Dendritic cell treated with granulocyte-macrophage colony-stimulating factor and Interleukin-4, amounts not matched to agents 40 ng/mL and 50 ng/mL, for 4 days (primary cell): ENCODE measurements around the gene SYNC.
A peak's percentile ranks its signal among the peaks of the same experiment; 100 is the strongest.
"Not testable (repeated sequence)": the region's sequence is repeated elsewhere in the genome, so short reads cannot be mapped to it uniquely, and the experiment has no call there.

Source experiments
- H3K27ac Mint-ChIP-seq: one replicate; pipeline ENCODE4 v1.8.0; 2022; ENCODE audit warnings: mild to moderate bottlenecking, mixed read lengths
- H3K27me3 Mint-ChIP-seq: one replicate; pipeline ENCODE4 v1.8.0; 2022; ENCODE audit warnings: mild to moderate bottlenecking, mixed read lengths
- H3K36me3 Mint-ChIP-seq: one replicate; pipeline ENCODE4 v1.8.0; 2022; ENCODE audit warnings: low read depth, mixed read lengths
- H3K4me1 Mint-ChIP-seq: one replicate; pipeline ENCODE4 v1.8.0; 2022; ENCODE audit warnings: low read depth, mixed read lengths
- H3K4me3 Mint-ChIP-seq: one replicate; pipeline ENCODE4 v1.8.0; 2022; ENCODE audit warnings: mild to moderate bottlenecking, moderate library complexity, mixed read lengths
- H3K9me3 Mint-ChIP-seq: one replicate; pipeline ENCODE4 v1.8.0; 2022; ENCODE audit warnings: mixed read lengths
- intact Hi-C: fragments of 100-400 bp; cut with micrococcal nuclease; formaldehyde crosslinking; loops from one replicate; pipeline ENCODE4 v1.15.0; 2022

SYNC gene

DNA sequence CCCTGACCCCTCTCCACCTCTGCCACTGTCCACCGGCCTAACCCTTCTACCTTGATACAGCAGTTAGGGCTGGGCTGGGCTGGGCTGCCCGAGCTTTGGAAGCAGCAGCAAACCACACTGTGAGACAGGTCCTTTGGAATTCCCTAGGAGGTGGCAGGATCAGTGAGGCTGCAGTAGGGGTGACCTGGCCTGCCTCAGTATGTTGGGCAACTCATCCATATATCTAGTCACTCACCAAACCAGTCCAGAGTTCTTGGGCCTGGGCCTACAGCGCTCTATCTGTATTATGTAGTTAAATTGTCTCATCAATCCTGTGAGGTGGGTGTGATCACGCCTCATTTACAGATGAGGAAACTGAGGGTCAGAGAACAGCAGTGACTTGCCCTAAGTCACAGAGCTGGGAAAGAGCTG is 13.3 kb upstream of the SYNC start:
- no peaks in the 10 kb centered on the region for H3K9me3 Mint-ChIP-seq
- intact Hi-C loops: no loop called here
- no peak overlapping the region for H3K27ac Mint-ChIP-seq
- H3K4me1 Mint-ChIP-seq: peaks cover 33% of the 10 kb centered on the region
- H3K27me3 Mint-ChIP-seq: peaks cover 27% of the 10 kb centered on the region
- H3K36me3 Mint-ChIP-seq: no peaks in the 10 kb centered on the region
- H3K4me3 Mint-ChIP-seq: no peak overlapping the region

- Mint-ChIP-seq H3K27ac (no peak overlapping the region), H3K9me3 (no peaks in the 10 kb centered on the region), H3K4me1 (peaks cover 48% of the 10 kb centered on the region), H3K27me3 (peaks cover 22% of the 10 kb centered on the region), H3K4me3 (no peak overlapping the region), H3K36me3 (no peaks in the 10 kb centered on the region)
- intact Hi-C loops: no loop called here
These were observed 11.7 kb upstream of the SYNC start for GRCh38 chr1:32714277-32714676.

GRCh38 chr1:32713081-32713480 is 10.5 kb upstream of the SYNC start:
- intact Hi-C loops: no loop called here
- peaks cover 46% of the 10 kb centered on the region for H3K4me1 Mint-ChIP-seq
- H3K36me3 Mint-ChIP-seq: no peaks in the 10 kb centered on the region
- H3K4me3 Mint-ChIP-seq: no peak overlapping the region
- peaks cover 21% of the 10 kb centered on the region for H3K27me3 Mint-ChIP-seq
- H3K9me3 Mint-ChIP-seq: no peaks in the 10 kb centered on the region
- peak overlapping the region; percentile 16 for H3K27ac Mint-ChIP-seq

DNA sequence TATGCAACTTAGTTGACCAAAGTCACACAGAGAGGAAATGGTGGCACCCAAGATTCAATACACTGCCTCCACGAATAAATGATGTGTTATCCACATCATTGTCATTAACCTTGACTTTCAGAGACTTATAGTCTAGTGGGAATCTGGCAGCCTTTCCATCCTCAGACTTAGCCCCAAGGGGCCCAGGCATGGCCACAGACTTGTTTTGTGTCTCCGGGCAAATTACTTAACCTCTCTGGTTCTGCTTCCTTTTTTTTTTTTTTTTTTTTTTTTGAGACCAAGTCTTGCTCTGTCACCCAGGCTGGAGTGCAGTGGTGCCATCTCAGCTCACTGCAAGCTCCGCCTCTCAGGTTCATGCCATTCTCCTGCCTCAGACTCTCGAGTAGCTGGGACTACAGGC is 8.7 kb upstream of the SYNC start:
- intact Hi-C loops, H3K4me3 Mint-ChIP-seq, H3K9me3 Mint-ChIP-seq, H3K36me3 Mint-ChIP-seq: not testable (repeated sequence)
- Mint-ChIP-seq H3K27me3 (peaks cover 11% of the 10 kb centered on the region), H3K27ac (peak overlapping the region; percentile 72), H3K4me1 (peaks cover 34% of the 10 kb centered on the region)

- peaks cover 14% of the 10 kb centered on the region for H3K27me3 Mint-ChIP-seq
- H3K4me1 Mint-ChIP-seq: peaks cover 39% of the 10 kb centered on the region
- H3K27ac Mint-ChIP-seq: no peak overlapping the region
- no peaks in the 10 kb centered on the region for H3K9me3 Mint-ChIP-seq
- H3K4me3 Mint-ChIP-seq: no peak overlapping the region
- H3K36me3 Mint-ChIP-seq: no peaks in the 10 kb centered on the region
- intact Hi-C loops: no loop called here
These were observed 6.9 kb upstream of the SYNC start for GRCh38 chr1:32709476-32709875.

DNA sequence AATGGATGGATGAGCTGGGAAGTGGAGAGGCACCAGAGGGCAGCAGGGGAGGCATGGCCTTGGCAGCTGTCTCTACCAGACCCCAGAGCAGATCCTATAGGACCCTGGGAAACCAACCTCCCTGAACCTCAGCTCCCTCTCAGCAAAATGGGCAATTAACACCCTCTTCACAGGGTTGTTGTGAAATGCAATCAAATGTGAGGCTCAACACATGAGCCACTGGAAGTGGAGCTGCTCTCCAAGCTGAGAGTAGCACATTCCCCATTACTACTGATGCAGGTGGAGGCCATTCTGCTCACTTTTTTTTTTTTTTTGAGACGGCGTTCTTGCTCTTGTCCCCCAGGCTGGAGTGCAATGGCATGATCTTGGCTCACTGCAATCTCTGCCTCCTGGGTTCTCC is 6.5 kb upstream of the SYNC start:
- no peak overlapping the region for H3K4me3 Mint-ChIP-seq
- H3K36me3 Mint-ChIP-seq: no peaks in the 10 kb centered on the region
- H3K4me1 Mint-ChIP-seq: peaks cover 42% of the 10 kb centered on the region
- no peak overlapping the region for H3K27ac Mint-ChIP-seq
- H3K9me3 Mint-ChIP-seq: no peaks in the 10 kb centered on the region
- peaks cover 18% of the 10 kb centered on the region for H3K27me3 Mint-ChIP-seq
- intact Hi-C loops: no loop called here

GRCh38 chr1:32706491-32706890 is 3.9 kb upstream of the SYNC start:
- intact Hi-C loops: no loop called here
- Mint-ChIP-seq H3K27me3 (peaks cover 26% of the 10 kb centered on the region), H3K36me3 (no peaks in the 10 kb centered on the region), H3K4me3 (no peak overlapping the region), H3K9me3 (no peaks in the 10 kb centered on the region), H3K27ac (peak overlapping the region; percentile 22), H3K4me1 (peaks cover 49% of the 10 kb centered on the region)

DNA sequence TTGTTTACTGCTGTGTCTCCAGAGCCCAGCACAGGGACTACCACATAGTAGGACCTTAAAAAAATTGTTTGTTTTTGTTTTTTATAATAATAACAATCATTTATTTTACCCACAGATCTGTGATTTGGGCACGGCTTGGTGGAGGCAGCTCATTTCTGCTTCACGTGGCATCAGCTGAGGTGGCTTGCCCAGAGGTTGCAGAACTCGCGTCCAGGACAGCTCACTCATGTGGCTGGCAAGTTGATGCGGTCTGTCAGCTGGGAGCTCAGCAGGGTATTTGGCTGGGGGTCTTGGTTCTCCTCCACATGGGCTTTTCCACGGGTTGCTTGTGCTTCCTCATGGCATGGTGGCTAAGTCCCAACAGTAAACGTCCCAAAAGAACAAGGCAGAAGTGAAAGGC is 2.9 kb upstream of the SYNC start:
- Mint-ChIP-seq H3K9me3 (no peaks in the 10 kb centered on the region), H3K27ac (no peak overlapping the region), H3K4me3 (no peak overlapping the region), H3K27me3 (peaks cover 26% of the 10 kb centered on the region), H3K36me3 (no peaks in the 10 kb centered on the region), H3K4me1 (peaks cover 48% of the 10 kb centered on the region)
- intact Hi-C loops: no loop called here

DNA sequence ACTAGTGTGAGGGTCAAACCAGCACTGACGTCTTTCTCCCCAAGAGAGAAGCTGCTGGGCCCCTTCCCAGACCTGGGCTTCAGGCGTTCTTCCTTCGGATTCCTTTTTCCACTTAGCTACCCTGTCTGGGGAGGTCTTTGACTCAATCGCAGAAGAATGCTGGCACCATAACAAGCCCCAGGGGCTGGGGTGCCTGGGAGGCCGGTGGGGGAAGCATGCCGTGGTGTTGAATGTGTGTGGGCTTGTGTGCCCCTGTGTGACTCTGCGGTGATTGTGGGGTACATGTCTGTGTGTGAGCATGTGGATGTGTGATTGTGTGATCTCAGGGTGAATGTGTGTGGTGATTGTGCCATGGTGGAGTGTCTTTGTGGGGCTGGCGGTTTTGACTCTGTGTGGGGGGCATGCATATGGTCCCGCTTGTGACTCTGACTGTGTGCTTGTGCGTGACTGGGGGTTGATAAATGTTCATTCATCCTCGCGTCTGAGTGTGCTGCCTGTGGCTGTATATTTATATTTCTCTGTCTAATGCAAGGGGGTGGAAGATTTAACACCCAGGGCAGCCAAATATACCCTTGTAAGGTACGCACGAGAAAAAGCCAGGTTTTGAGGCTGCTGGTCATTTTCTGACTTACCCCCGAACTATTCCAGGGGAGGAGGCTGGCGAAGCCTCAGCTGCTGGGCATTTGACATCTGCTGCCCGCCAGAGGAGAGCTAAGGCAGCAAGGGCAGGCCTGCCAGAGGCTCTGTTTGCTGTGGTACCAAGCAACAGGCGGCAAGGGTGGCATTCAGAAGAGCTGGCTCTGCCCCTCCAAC is 1.1 kb upstream of the SYNC start:
- Mint-ChIP-seq H3K36me3 (no peaks in the 10 kb centered on the region), H3K27ac (peak overlapping the region; percentile 83), H3K27me3 (peaks cover 33% of the 10 kb centered on the region), H3K4me1 (peaks cover 35% of the 10 kb centered on the region), H3K4me3 (peak overlapping the region; percentile 76), H3K9me3 (no peaks in the 10 kb centered on the region)
- intact Hi-C loops: no loop called here

- Mint-ChIP-seq H3K36me3 (no peaks in the 10 kb centered on the region), H3K27me3 (peaks cover 34% of the 10 kb centered on the region), H3K4me3 (peak overlapping the region; percentile 72), H3K9me3 (no peaks in the 10 kb centered on the region), H3K4me1 (peaks cover 35% of the 10 kb centered on the region), H3K27ac (peak overlapping the region; percentile 77)
- intact Hi-C loops: no loop called here
These were observed 495 bp downstream of the SYNC start for GRCh38 chr1:32701951-32702598.

DNA sequence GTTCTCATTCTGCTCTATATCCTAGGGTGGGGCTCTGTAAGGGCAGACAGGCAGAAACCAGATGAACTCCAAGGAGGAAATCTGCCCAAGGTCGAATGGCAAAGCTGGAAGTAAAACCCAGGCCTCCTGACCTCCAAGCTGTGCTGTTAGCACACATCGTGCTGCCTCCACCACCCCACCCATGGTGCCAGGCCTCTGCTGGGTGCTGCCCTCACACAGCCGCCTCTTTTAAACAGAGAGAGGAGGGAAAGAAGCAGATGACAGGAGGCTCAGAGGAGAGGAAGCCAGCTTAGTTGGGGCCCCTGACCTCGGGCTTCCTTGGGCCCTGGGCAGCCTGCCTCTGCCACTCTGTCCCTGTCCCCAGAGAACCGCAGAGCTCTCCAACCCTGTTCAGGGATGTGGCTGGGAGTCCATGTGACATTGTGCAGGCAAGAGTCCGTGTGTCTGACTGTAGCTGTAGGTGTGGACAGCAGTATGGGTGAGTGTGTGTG is 1.1 kb downstream of the SYNC start:
- Mint-ChIP-seq H3K4me3 (peak overlapping the region; percentile 72), H3K4me1 (peaks cover 35% of the 10 kb centered on the region), H3K36me3 (no peaks in the 10 kb centered on the region), H3K27me3 (peaks cover 34% of the 10 kb centered on the region), H3K27ac (peak overlapping the region; percentile 77), H3K9me3 (no peaks in the 10 kb centered on the region)
- intact Hi-C loops: no loop called here

DNA sequence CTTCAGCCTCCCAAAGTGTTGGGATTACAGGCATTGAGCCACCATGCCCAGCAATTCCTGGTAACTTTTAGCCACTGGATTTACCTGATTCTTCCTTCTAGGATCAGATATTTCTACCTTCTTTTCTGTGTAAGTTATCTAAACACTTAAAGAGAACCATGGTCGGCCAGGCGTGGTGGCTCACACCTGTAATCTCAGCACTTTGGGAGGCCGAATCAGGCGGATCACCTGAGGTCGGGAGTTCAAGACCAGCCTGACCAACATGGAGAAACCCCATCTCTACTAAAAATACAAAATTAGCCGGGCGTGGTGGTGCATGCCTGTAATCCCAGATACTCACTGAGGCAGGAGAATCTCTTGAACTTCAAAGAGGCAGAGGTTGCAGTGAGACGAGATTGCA is 5.6 kb downstream of the SYNC start:
- H3K27ac Mint-ChIP-seq, intact Hi-C loops, H3K9me3 Mint-ChIP-seq, H3K4me3 Mint-ChIP-seq, H3K36me3 Mint-ChIP-seq: not testable (repeated sequence)
- Mint-ChIP-seq H3K4me1 (peaks cover 34% of the 10 kb centered on the region), H3K27me3 (peaks cover 12% of the 10 kb centered on the region)

DNA sequence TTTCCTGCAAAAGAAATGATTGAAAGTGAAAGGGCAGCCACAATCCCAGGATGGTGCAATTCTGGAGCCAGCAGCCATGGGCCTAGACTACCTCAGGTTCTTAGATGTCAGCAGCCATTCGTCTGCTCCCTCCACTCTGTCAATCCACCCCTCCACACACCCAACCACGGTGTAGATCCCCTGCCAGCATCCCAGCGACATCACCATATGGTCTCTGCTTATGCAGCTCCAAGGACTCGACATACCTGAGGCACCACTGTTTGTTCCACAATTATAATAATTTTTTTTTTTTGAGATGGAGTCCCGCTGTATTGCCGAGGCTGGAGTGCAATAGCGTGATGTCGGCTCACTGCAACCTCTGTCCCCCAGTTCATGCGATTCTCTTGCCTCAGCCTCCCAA is 6.5 kb downstream of the SYNC start:
- peaks cover 10% of the 10 kb centered on the region for H3K27me3 Mint-ChIP-seq
- intact Hi-C loops: no loop called here
- H3K9me3 Mint-ChIP-seq: no peaks in the 10 kb centered on the region
- peaks cover 5% of the 10 kb centered on the region for H3K36me3 Mint-ChIP-seq
- peak overlapping the region; percentile 45 for H3K27ac Mint-ChIP-seq
- peaks cover 25% of the 10 kb centered on the region for H3K4me1 Mint-ChIP-seq
- H3K4me3 Mint-ChIP-seq: no peak overlapping the region

GRCh38 chr1:32695098-32695904 is 7.3 kb downstream of the SYNC start:
- Mint-ChIP-seq H3K9me3 (no peaks in the 10 kb centered on the region), H3K27me3 (peaks cover 10% of the 10 kb centered on the region), H3K4me3 (no peak overlapping the region), H3K27ac (peak overlapping the region; percentile 45), H3K4me1 (peaks cover 22% of the 10 kb centered on the region), H3K36me3 (peaks cover 8% of the 10 kb centered on the region)
- intact Hi-C loops: no loop called here
